ENCODE results near the gene VEZF1.
"Not testable (repeated sequence)": the region's sequence is repeated elsewhere in the genome, so short reads cannot be mapped to it uniquely, and the experiment has no call there.

The VEZF1 gene

GRCh38 chr17:57975044-57975443, 13.0 kb downstream of the VEZF1 start:
- no peak for DNase-seq (ENCODE audit: low read depth, low spot score)

- DNase-seq (ENCODE audit: low read depth, low spot score), result not testable (repeated sequence)
These were observed 13.8 kb downstream of the VEZF1 start for GRCh38 chr17:57974053-57974824.

GRCh38 chr17:57972151-57972550, 15.9 kb downstream of the VEZF1 start:
- DNase-seq (ENCODE audit: low read depth, low spot score), result no peak

- no peak for DNase-seq (ENCODE audit: low read depth, low spot score)
These were observed 16.5 kb downstream of the VEZF1 start for GRCh38 chr17:57971572-57971971.

GRCh38 chr17:57970710-57971109, 17.3 kb downstream of the VEZF1 start:
- DNase-seq (ENCODE audit: low read depth, low spot score), result no peak

GRCh38 chr17:57968456-57968855, 19.6 kb downstream of the VEZF1 start:
- DNase-seq (ENCODE audit: low read depth, low spot score), result no peak

GRCh38 chr17:57966875-57967274, 21.2 kb downstream of the VEZF1 start:
- no peak for DNase-seq (ENCODE audit: low read depth, low spot score)

GRCh38 chr17:57966246-57966645, 21.8 kb downstream of the VEZF1 start:
- DNase-seq (ENCODE audit: low read depth, low spot score), result no peak

- no peak for DNase-seq (ENCODE audit: low read depth, low spot score)
These were observed 22.4 kb downstream of the VEZF1 start for GRCh38 chr17:57965521-57966160.

- no peak for DNase-seq (ENCODE audit: low read depth, low spot score)
These were observed 24.9 kb downstream of the VEZF1 start for GRCh38 chr17:57963149-57963511.

- DNase-seq (ENCODE audit: low read depth, low spot score), result no peak
These were observed 25.5 kb downstream of the VEZF1 start for GRCh38 chr17:57962279-57963148.

- no peak for DNase-seq (ENCODE audit: low read depth, low spot score)
These were observed 28.1 kb downstream of the VEZF1 start for GRCh38 chr17:57959929-57960328.

- DNase-seq (ENCODE audit: low read depth, low spot score), result not testable (repeated sequence)
These were observed 29.7 kb downstream of the VEZF1 start for GRCh38 chr17:57958391-57958790.

GRCh38 chr17:57957886-57958285, 30.2 kb downstream of the VEZF1 start:
- no peak for DNase-seq (ENCODE audit: low read depth, low spot score)

- no peak for DNase-seq (ENCODE audit: low read depth, low spot score)
These were observed 30.8 kb downstream of the VEZF1 start for GRCh38 chr17:57957120-57957850.

GRCh38 chr17:57956291-57957119, 31.5 kb downstream of the VEZF1 start:
- no peak for DNase-seq (ENCODE audit: low read depth, low spot score)

- DNase-seq (ENCODE audit: low read depth, low spot score), result no peak
These were observed 32.7 kb downstream of the VEZF1 start, which contains the start of gene CUEDC1 for GRCh38 chr17:57955183-57955931. CUEDC1 (minus strand) TSS chr17:57955412; CDS start chr17:57885564, 69,848 bp downstream.

- no peak for DNase-seq (ENCODE audit: low read depth, low spot score)
These were observed 33.5 kb downstream of the VEZF1 start for GRCh38 chr17:57954397-57955182.
